Upper lobe of right lung (tissue), 1 donor: ENCODE measurements around the gene PLCB4. TPM values are rescaled to one million over a fixed set of nuclear protein-coding genes. Genes with fewer than 3 reads are reported as not detected.

Experiments used
- ATAC-seq: fragments of 200-7000 bp; cut with Tn5 transposase; one replicate; pipeline ENCODE4 v1.9.1; 2020; ENCODE audit warnings: mild to moderate bottlenecking, moderate library complexity
- DNase-seq: peaks from one replicate; pipeline ENCODE4 v3.0.0-alpha.2; 2020
- H3K27ac ChIP-seq: fragments of 200-600 bp; one replicate; pipeline ENCODE4 v1.8.0; 2022
- H3K27me3 ChIP-seq: fragments of 200-600 bp; one replicate; pipeline ENCODE4 v1.8.0; 2022; ENCODE audit warnings: mild to moderate bottlenecking
- H3K36me3 ChIP-seq: fragments of 200-600 bp; one replicate; pipeline ENCODE4 v1.8.0; 2022
- H3K4me1 ChIP-seq: fragments of 200-600 bp; one replicate; pipeline ENCODE4 v1.8.0; 2022
- H3K4me3 ChIP-seq: fragments of 200-600 bp; one replicate; pipeline ENCODE4 v1.8.0; 2022; ENCODE audit warnings: mild to moderate bottlenecking
- H3K9me3 ChIP-seq: fragments of 200-600 bp; one replicate; pipeline ENCODE4 v1.8.0; 2022
- CTCF ChIP-seq: fragments of 200-600 bp; IDR thresholded peaks from one replicate; pipeline ENCODE4 v1.8.0; 2022; ENCODE audit warnings: antibody characterized with exemption
- intact Hi-C: fragments of 100-400 bp; cut with DNase I; formaldehyde crosslinking; loops from one replicate; pipeline ENCODE4 v1.11.0; 2022
- total RNA-seq: library from RNA; stranded (reverse); fragmentation: NEBNext Ultra II Directional; extraction: Animal tissue kit (Norgen Biotek cat#: 25700); gene quantifications from one replicate; pipeline ENCODE4 v1.2.1, GENCODE V29; 2021
- donor health status: DM: no; HTN: yes; CAD: no; lungs with severe emphysema.

Gene PLCB4
- total RNA-seq, 1 donor from 2014 or later: 7.9 TPM

- intact Hi-C loops: no loop called here
- no peaks in the 10 kb centered on the region for H3K9me3 ChIP-seq
- no peak for TF ChIP-seq CTCF
- ATAC-seq (no peak), DNase-seq (no peak)
- H3K27ac ChIP-seq: no peak overlapping the region
- H3K27me3 ChIP-seq: no peaks in the 10 kb centered on the region
- H3K4me3 ChIP-seq: no peak overlapping the region
- no peaks in the 10 kb centered on the region for H3K36me3 ChIP-seq
- no peaks in the 10 kb centered on the region for H3K4me1 ChIP-seq
Observed at GRCh38 chr20:9134346-9134745, 65.5 kb downstream of the PLCB4 start.

GRCh38 chr20:9136114-9136513 is 67.2 kb downstream of the PLCB4 start:
- Histone ChIP-seq H3K36me3 (no peaks in the 10 kb centered on the region), H3K4me1 (no peaks in the 10 kb centered on the region), H3K27me3 (no peaks in the 10 kb centered on the region), H3K9me3 (no peaks in the 10 kb centered on the region), H3K4me3 (no peak overlapping the region), H3K27ac (no peak overlapping the region)
- intact Hi-C loops: no loop called here
- no peak for DNase-seq
- ATAC-seq: peak; percentile 49
- no peak for TF ChIP-seq CTCF

DNA sequence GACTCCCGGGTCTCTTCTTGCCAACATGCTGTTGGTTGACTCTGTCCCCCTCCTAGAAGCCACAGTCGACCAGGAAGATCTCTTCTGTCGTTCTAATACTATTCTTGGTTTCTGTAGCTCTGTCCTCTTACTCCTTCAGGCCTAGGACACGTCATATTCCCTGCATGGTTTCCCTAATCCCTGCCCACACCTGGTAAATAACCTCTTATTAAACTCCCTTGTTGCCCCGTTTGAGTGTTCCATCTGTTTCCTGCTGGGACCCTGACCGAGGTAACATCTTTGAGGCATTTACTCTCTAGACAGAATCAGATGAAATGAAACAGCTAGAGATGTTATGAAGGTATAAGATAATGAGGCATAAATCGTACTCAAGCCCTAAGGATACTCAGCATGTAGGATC is 68.1 kb downstream of the PLCB4 start:
- Histone ChIP-seq H3K9me3 (no peaks in the 10 kb centered on the region), H3K4me3 (no peak overlapping the region), H3K4me1 (no peaks in the 10 kb centered on the region), H3K27me3 (no peaks in the 10 kb centered on the region), H3K36me3 (no peaks in the 10 kb centered on the region), H3K27ac (no peak overlapping the region)
- intact Hi-C loops: no loop called here
- no peak for ATAC-seq
- no peak for TF ChIP-seq CTCF
- DNase-seq: no peak

GRCh38 chr20:9139106-9139833 is 70.4 kb downstream of the PLCB4 start:
- intact Hi-C loops: no loop called here
- no peak for TF ChIP-seq CTCF

GRCh38 chr20:9140162-9140760 is 71.4 kb downstream of the PLCB4 start:
- H3K4me1 ChIP-seq: peaks cover 6% of the 10 kb centered on the region
- no peaks in the 10 kb centered on the region for H3K36me3 ChIP-seq
- no peak overlapping the region for H3K27ac ChIP-seq
- H3K9me3 ChIP-seq: no peaks in the 10 kb centered on the region
- TF ChIP-seq CTCF: no peak
- DNase-seq (no peak), ATAC-seq (no peak)
- H3K27me3 ChIP-seq: no peaks in the 10 kb centered on the region
- H3K4me3 ChIP-seq: no peak overlapping the region
- intact Hi-C loops: no loop called here

More at GRCh38 chr20:9139106-9139833, 70.4 kb downstream of the PLCB4 start:
- DNase-seq (no peak), ATAC-seq (peak; percentile 51)
- no peak overlapping the region for H3K27ac ChIP-seq
- no peaks in the 10 kb centered on the region for H3K9me3 ChIP-seq
- no peak overlapping the region for H3K4me3 ChIP-seq
- H3K4me1 ChIP-seq: no peaks in the 10 kb centered on the region
- no peaks in the 10 kb centered on the region for H3K27me3 ChIP-seq
- H3K36me3 ChIP-seq: no peaks in the 10 kb centered on the region
